ENCODE measurements around the gene ARHGAP44.

ARHGAP44 gene

DNA sequence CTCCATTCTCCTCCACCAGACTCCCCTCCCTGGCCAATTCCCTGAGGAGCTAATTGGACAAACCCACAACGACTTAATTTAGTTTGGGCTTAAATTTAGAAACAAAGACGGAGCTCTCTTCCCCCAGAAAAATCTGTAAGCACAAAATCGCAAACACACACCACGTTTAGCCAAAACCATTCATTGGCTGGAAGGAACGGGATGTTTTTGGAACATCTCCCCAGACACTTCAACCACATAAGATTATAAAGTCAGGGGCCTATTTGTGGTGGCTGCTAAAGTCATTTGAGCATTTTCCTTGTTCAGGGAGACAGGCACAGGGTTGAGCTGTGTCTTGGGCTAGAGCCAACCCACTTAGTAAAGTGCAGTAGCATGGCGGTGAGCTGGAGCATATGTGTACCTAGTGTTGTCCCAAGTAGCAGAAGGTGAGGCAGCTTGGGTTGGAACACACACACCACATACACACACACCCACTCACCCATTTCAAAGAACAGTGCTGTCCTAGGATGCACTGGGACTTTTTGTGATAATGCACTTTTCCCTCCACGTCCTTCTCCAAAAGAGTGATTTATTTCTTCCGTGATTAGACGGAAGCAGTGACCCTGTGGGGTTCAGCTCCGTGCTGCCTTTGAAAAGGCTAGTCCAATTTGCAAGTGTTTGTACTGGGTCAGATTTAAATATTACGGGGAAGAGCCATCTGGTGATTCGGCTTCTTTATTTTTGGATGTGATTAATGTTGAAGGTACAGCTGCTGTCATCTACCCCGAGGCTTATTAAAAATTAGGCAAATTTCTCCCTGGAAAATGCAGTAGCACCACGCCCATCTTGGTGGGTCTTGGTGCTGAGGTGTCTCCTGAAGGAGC, 196.4 kb downstream of the ARHGAP44 start:
- no peak overlapping the region for H3K27ac ChIP-seq
- DNase-seq (ENCODE audit: low read depth, low spot score) = no peak

DNA sequence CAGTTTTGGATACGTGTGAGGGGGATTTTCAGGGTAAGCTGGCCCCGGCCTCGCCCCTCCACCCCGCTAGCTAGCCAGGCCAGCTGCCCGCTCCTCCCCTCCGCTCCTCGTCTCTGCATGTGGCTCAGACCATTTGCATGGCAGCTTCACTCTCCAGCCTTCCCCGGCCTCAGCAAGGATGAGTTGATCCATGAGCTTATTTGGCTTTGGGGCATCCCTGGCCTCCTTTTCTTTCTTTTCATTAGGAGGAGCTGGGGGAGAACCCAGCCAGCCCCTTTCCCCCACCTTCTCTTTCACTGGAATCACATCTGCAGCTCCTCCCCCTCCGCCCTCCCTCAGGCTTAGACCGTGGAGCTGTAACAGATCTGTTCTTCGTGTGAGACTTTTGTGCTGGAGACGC, 197.8 kb downstream of the ARHGAP44 start:
- H3K27ac ChIP-seq = no peak overlapping the region
- DNase-seq (ENCODE audit: low read depth, low spot score) = no peak

- no peak for DNase-seq (ENCODE audit: low read depth, low spot score)
Observed at GRCh38 chr17:12990041-12990808, 200.9 kb downstream of the ARHGAP44 start.

DNA sequence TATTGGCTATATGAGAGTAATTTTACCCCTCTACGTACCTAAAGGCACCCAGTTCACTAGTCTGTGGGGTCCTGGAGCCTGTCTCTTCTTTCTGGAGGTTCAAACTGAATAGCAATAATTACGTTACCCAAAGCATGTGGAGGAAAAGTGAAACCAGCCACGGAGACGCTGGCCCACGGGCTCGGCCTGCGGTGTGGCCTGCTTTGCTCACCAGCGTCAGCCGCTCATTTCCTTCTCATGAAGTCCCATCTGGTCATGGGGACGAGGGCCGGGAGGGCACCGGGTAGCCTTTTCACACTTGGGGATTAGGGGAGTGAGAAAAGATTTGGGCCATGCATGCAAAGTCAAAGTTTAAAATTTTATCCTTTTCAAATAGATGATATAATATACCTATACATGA, 201.6 kb downstream of the ARHGAP44 start:
- no peak for DNase-seq (ENCODE audit: low read depth, low spot score)
- H3K27ac ChIP-seq = no peak overlapping the region

More at GRCh38 chr17:12990041-12990808, 200.9 kb downstream of the ARHGAP44 start:
- no peak overlapping the region for H3K27ac ChIP-seq

GRCh38 chr17:12992676-12993075, 203.4 kb downstream of the ARHGAP44 start:
- no peak overlapping the region for H3K27ac ChIP-seq
- no peak for DNase-seq (ENCODE audit: low read depth, low spot score)

- H3K27ac ChIP-seq = no peak overlapping the region
- no peak for DNase-seq (ENCODE audit: low read depth, low spot score)
Observed at GRCh38 chr17:12993631-12994030, 204.3 kb downstream of the ARHGAP44 start.

GRCh38 chr17:12994341-12995074, 205.2 kb downstream of the ARHGAP44 start:
- no peak overlapping the region for H3K27ac ChIP-seq
- DNase-seq (ENCODE audit: low read depth, low spot score) = no peak

- H3K27ac ChIP-seq = no peak overlapping the region
- DNase-seq (ENCODE audit: low read depth, low spot score) = no peak
Observed at GRCh38 chr17:12995106-12995895, 206.0 kb downstream of the ARHGAP44 start.

- no peak for DNase-seq (ENCODE audit: low read depth, low spot score)
- no peak overlapping the region for H3K27ac ChIP-seq
Observed at GRCh38 chr17:12995896-12996295, 206.6 kb downstream of the ARHGAP44 start.

GRCh38 chr17:12996357-12996756, 207.1 kb downstream of the ARHGAP44 start:
- no peak overlapping the region for H3K27ac ChIP-seq

DNA sequence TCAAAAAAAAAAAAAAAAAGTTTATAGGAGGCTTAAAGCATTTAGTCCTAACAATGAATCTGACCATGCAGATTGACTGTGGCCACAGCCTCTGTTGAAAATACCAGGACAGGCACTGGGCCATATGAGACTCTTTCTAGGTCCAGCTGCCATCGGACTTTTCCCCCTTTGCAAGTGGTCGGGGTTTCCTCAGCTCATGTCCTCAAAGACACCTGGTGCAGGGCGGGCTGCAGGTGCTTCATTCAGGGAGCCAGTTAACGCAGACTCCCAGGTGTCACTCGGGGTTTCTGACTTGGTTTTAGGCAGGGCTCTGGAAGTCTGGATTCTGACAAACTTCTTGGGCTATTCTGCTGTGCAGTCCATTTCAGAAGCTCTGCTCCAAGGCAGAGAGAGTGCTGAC, 207.6 kb downstream of the ARHGAP44 start:
- H3K27ac ChIP-seq = no peak overlapping the region
- DNase-seq (ENCODE audit: low read depth, low spot score) = no peak

More at GRCh38 chr17:12996357-12996756, 207.1 kb downstream of the ARHGAP44 start:
- DNase-seq (ENCODE audit: low read depth, low spot score) = no peak

DNA sequence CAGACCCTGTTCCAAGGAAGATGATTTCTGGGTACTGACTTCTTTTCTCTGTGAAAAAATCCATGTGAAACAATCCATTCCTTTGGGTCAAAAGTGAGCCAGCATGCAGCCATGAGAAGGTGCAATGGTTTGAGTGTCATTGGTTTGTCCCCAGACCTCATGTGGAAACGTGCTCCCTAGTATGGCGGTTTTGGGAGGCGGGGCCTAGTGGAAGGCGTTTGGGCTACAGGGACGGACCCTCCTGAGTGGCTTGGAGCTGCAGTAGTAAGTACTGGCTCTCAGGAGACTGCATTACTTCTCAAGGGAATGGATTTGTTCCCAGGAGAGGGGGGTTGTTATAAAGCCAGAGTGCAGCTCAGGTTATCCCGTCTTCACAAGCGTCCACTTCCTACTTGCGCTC, 209.2 kb downstream of the ARHGAP44 start:
- no peak overlapping the region for H3K27ac ChIP-seq
- DNase-seq (ENCODE audit: low read depth, low spot score) = no peak

GRCh38 chr17:12998874-12999273, 209.6 kb downstream of the ARHGAP44 start:
- H3K27ac ChIP-seq = no peak overlapping the region
- DNase-seq (ENCODE audit: low read depth, low spot score) = no peak

- no peak overlapping the region for H3K27ac ChIP-seq
- DNase-seq (ENCODE audit: low read depth, low spot score) = no peak
Observed at GRCh38 chr17:13000561-13000960, 211.3 kb downstream of the ARHGAP44 start.

DNA sequence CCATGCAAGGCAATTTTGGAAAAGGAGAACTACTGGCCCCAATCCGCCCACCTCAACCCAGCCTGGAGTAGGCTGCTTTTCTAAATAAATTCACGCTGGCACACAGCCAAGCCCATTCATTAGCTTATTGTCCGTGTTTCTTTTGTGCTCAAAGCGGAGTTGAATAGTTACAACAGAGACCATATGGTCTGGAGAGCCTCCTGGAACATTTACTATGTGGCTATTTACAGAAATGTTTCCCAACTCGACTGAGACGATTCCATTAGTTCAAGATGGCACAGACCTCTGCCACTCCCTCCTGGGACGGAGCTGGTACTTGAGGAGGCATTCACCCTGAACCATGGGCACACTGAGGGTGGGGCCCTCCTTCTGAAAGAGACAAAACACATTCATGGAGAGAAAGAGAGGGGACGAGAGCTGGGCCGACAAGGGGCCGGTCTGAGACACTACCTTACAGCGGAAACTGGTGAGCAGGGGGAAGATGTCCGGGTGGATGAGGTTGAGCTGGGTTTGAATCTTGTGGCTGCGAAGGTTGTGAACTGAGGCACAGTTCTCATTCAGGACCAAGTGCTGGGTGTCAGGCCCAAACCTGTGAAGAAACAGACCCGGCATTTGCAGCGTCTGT, 212.8 kb downstream of the ARHGAP44 start:
- no peak overlapping the region for H3K27ac ChIP-seq
- no peak for DNase-seq (ENCODE audit: low read depth, low spot score)

DNA sequence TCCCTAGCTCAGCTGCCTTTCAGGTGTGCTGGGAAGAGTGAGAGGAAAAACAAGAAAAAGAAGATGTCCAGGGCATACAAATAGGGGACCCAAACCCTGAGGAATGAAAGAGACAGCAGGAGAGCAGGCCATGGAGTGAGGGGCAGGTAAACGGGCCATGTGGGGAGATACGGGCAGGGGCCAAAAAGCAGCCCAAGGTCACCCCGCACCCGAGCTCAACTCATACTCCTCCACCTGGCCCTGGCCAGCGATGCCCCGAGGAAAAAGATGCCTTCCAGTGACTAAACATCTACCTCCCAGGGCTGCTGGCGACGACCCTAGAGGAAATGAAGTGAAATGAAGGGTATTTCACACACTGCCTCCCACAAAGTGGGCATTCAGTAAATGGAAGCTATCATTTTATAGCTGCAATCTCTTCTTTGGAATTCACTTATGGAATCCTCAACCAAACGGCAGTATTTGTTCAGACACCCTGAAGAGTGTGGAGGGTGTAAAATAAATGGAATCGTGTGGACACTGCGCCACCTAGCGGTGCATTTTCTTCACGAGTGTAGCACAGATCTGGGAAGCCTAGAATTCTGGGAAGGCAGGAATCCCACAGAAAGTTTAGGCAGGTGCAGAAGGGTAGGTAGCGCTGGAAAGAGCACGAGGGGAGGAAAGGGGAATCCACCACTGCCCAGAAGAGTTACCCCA, 213.6 kb downstream of the ARHGAP44 start:
- no peak overlapping the region for H3K27ac ChIP-seq
- DNase-seq (ENCODE audit: low read depth, low spot score) = no peak

DNA sequence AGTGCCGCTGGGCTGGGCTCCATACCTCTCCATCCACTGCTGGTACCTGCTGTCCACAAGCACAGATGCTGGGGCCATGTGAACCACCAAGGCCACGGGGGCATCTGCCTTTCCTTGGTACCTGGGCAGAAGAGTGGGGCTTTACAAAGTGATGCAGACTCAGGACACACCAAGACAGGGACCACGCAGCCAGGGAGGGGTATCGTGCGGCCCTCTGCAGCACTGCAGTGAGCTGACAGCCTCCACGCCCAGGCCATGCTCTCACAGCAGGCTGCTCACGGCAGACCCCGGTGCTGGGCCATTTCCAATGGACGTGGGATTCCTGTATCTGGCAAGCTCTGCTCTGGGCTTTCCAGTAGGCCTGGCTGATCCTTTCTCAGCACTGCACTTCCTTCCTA, 214.2 kb downstream of the ARHGAP44 start:
- H3K27ac ChIP-seq = no peak overlapping the region
- DNase-seq (ENCODE audit: low read depth, low spot score) = no peak

- DNase-seq (ENCODE audit: low read depth, low spot score) = no peak
Observed at GRCh38 chr17:13003927-13004326, 214.6 kb downstream of the ARHGAP44 start.

GRCh38 chr17:13004336-13004735, 215.0 kb downstream of the ARHGAP44 start:
- DNase-seq (ENCODE audit: low read depth, low spot score) = no peak

More at GRCh38 chr17:13003927-13004326, 214.6 kb downstream of the ARHGAP44 start:
- H3K27ac ChIP-seq = no peak overlapping the region

More at GRCh38 chr17:13004336-13004735, 215.0 kb downstream of the ARHGAP44 start:
- no peak overlapping the region for H3K27ac ChIP-seq

All from epithelial cell of prostate (primary cell).